IMR-90 (cell line): Measurements from ENCODE around the gene DPPA5. TPM values are rescaled to one million over a fixed set of nuclear protein-coding genes. Genes with fewer than 3 reads are reported as not detected.

Source experiments
- ATAC-seq: fragments of 200-7000 bp; cut with Tn5 transposase; 2 replicates; pipeline ENCODE4 v1.9.1; 2020; ENCODE audit warnings: low read depth, mild to moderate bottlenecking, moderate library complexity
- BruUV-seq: library from RNA; stranded (reverse); fragments of 400-500 nt; replicated peaks from 2 replicates; lab custom pipeline; 2021; lab: Mats Ljungman, UMichigan
- CTCF ChIA-PET: fragments of 300-600 bp; formaldehyde crosslinking; extraction: SDS; loops from one replicate; lab custom pipeline; 2021; ENCODE audit warnings: antibody characterized with exemption; lab: Yijun Ruan, JAX
- POLR2A ChIA-PET: fragments of 300-600 bp; sonication (Branson Sonifier 250); formaldehyde crosslinking; loops from one replicate; lab custom pipeline; 2022; ENCODE audit warnings: antibody characterized with exemption; ENCODE audit not compliant: unreplicated experiment; lab: Charles Lee
- DNase-seq: peaks from one replicate; pipeline ENCODE4 v3.0.0; 2013
- H2AFZ ChIP-seq: replicated peaks from 2 replicates; pipeline ENCODE3; 2013; ENCODE audit warnings: low read length, mild to moderate bottlenecking; ENCODE audit not compliant: poor library complexity
- H2AK5ac ChIP-seq: 2 replicates; pipeline ENCODE4 v1.6.1; 2013; ENCODE audit warnings: low read depth, low read length, inconsistent platforms
- H2AK9ac ChIP-seq: replicated peaks from 2 replicates; pipeline ENCODE3; 2013; ENCODE audit warnings: mild to moderate bottlenecking, low read depth, low read length, moderate library complexity; ENCODE audit not compliant: poor library complexity
- H2BK120ac ChIP-seq: 2 replicates; pipeline ENCODE4 v1.6.1; 2013; ENCODE audit warnings: low read depth, low read length, inconsistent platforms
- H2BK15ac ChIP-seq: 3 replicates; pipeline ENCODE4 v1.6.1; 2013; ENCODE audit warnings: low read depth, low read length, inconsistent platforms
- H2BK20ac ChIP-seq: 2 replicates; pipeline ENCODE4 v1.6.1; 2013; ENCODE audit warnings: low read depth, mild to moderate bottlenecking, inconsistent platforms, low read length, moderate library complexity
- H2BK5ac ChIP-seq: 2 replicates; pipeline ENCODE4 v1.6.1; 2013; ENCODE audit warnings: mild to moderate bottlenecking, low read depth, low read length, inconsistent platforms; ENCODE audit not compliant: poor library complexity, severe bottlenecking
- H3K14ac ChIP-seq: replicated peaks from 2 replicates; pipeline ENCODE4 v1.6.1; 2013; ENCODE audit warnings: low read depth, low read length, inconsistent platforms
- H3K18ac ChIP-seq: 2 replicates; pipeline ENCODE4 v1.6.1; 2013; ENCODE audit warnings: low read depth, low read length, control low read depth
- H3K23ac ChIP-seq: 2 replicates; pipeline ENCODE4 v1.6.1; 2013; ENCODE audit warnings: low read depth, low read length, inconsistent platforms
- H3K27ac ChIP-seq: 2 replicates; pipeline ENCODE4 v1.5.1; 2013; ENCODE audit warnings: mild to moderate bottlenecking, control low read depth, low read length; ENCODE audit not compliant: insufficient read depth
- H3K27me3 ChIP-seq: 2 replicates; pipeline ENCODE4 v1.6.1; 2013; ENCODE audit warnings: low read length; ENCODE audit not compliant: control insufficient read depth, insufficient read depth
- H3K36me3 ChIP-seq: 2 replicates; pipeline ENCODE4 v1.6.1; 2013; ENCODE audit warnings: low read length, mixed read lengths; ENCODE audit not compliant: control insufficient read depth, insufficient read depth
- H3K4ac ChIP-seq: 2 replicates; pipeline ENCODE4 v1.6.1; 2013; ENCODE audit warnings: low read depth, low read length, inconsistent platforms
- H3K4me1 ChIP-seq: 2 replicates; pipeline ENCODE4 v1.6.1; 2013; ENCODE audit warnings: low read length, mixed read lengths; ENCODE audit not compliant: control insufficient read depth, insufficient read depth
- H3K4me2 ChIP-seq: 2 replicates; pipeline ENCODE4 v1.6.1; 2013; ENCODE audit warnings: low read depth, mild to moderate bottlenecking, control low read depth, low read length, moderate library complexity
- H3K4me3 ChIP-seq: 2 replicates; pipeline ENCODE4 v1.5.1; 2013; ENCODE audit warnings: low read depth, mild to moderate bottlenecking, control low read depth, low read length, moderate library complexity; ENCODE audit not compliant: insufficient read depth
- H3K56ac ChIP-seq: 2 replicates; pipeline ENCODE4 v1.6.1; 2013; ENCODE audit warnings: low read length, inconsistent platforms; ENCODE audit not compliant: insufficient read depth; ENCODE audit errors: extremely low read depth
- H3K79me1 ChIP-seq, 2 experiments: 2 replicates each; pipeline ENCODE4 v1.6.1; 2013; ENCODE audit warnings: low read length in 2 of 2, inconsistent platforms in 1 of 2, low read depth in 1 of 2
- H3K9ac ChIP-seq: 2 replicates; pipeline ENCODE4 v1.6.1; 2013; ENCODE audit warnings: low read depth, low read length, control low read depth
- H3K9me1 ChIP-seq: 2 replicates; pipeline ENCODE4 v1.6.1; 2013; ENCODE audit warnings: low read length, inconsistent platforms; ENCODE audit not compliant: insufficient read depth
- H3K9me3 ChIP-seq: 2 replicates; pipeline ENCODE4 v1.6.1; 2013; ENCODE audit warnings: low read length; ENCODE audit not compliant: control insufficient read depth, insufficient read depth
- H4K20me1 ChIP-seq: 2 replicates; pipeline ENCODE4 v1.6.1; 2013; ENCODE audit warnings: low read length, inconsistent platforms; ENCODE audit not compliant: insufficient read depth
- H4K5ac ChIP-seq: 2 replicates; pipeline ENCODE4 v1.6.1; 2013; ENCODE audit warnings: mild to moderate bottlenecking, low read depth, low read length, control low read depth
- H4K8ac ChIP-seq, 2 experiments: 2 replicates each; pipeline ENCODE4 v1.6.1; 2013; ENCODE audit warnings: low read depth in 2 of 2, low read length in 2 of 2, control low read depth in 1 of 2, inconsistent platforms in 1 of 2
- H4K91ac ChIP-seq: 2 replicates; pipeline ENCODE4 v1.6.1; 2013; ENCODE audit warnings: low read depth, low read length, inconsistent platforms; ENCODE audit not compliant: insufficient read depth
- BHLHE40 ChIP-seq: fragments of 150-350 bp; IDR thresholded peaks from 2 replicates; pipeline ENCODE4 v1.6.1; 2016; ENCODE audit warnings: mild to moderate bottlenecking, low read depth, low read length
- CEBPB ChIP-seq: IDR thresholded peaks from 2 replicates; pipeline ENCODE4 v1.6.1; 2012; ENCODE audit warnings: low read depth, low read length, improper control_type of control experiment
- MAFK ChIP-seq: IDR thresholded peaks from 2 replicates; pipeline ENCODE4 v1.6.1; 2012; ENCODE audit warnings: low read depth, low read length, improper control_type of control experiment
- MAZ ChIP-seq: IDR thresholded peaks from 2 replicates; pipeline ENCODE4 v1.6.1; 2012; ENCODE audit warnings: low read depth, mild to moderate bottlenecking, low read length, improper control_type of control experiment, moderate library complexity, borderline replicate concordance
- MXI1 ChIP-seq: IDR thresholded peaks from 2 replicates; pipeline ENCODE4 v1.6.1; 2012; ENCODE audit warnings: low read depth, mild to moderate bottlenecking, low read length, moderate library complexity, borderline replicate concordance
- NFE2L2 ChIP-seq: fragments of 150-350 bp; IDR thresholded peaks from 2 replicates; pipeline ENCODE4 v1.6.1; 2016; ENCODE audit warnings: low read depth, mild to moderate bottlenecking, low read length
- POLR2A ChIP-seq: IDR thresholded peaks from 2 replicates; pipeline ENCODE4 v1.6.1; 2012; ENCODE audit warnings: mild to moderate bottlenecking, low read depth, low read length
- RAD21 ChIP-seq: IDR thresholded peaks from 2 replicates; pipeline ENCODE4 v1.6.1; 2012; ENCODE audit warnings: low read length, improper control_type of control experiment
- RCOR1 ChIP-seq: IDR thresholded peaks from 2 replicates; pipeline ENCODE4 v1.6.1; 2012; ENCODE audit warnings: mild to moderate bottlenecking, low read length, improper control_type of control experiment; ENCODE audit not compliant: insufficient replicate concordance
- SMC3 ChIP-seq: fragments of 150-350 bp; IDR thresholded peaks from 2 replicates; pipeline ENCODE4 v1.6.1; 2016; ENCODE audit warnings: low read depth, mild to moderate bottlenecking, antibody characterized with exemption, low read length, moderate library complexity
- WGBS, 2 experiments: methylation state at CpG; one replicate each; pipeline versions ENCODE4 v1.1.5 to v1.1.7; 2013; ENCODE audit warnings: missing lambda C conversion rate in 2 of 2; ENCODE audit not compliant: insufficient read length in 1 of 2; ENCODE audit errors: extremely low coverage in 2 of 2; 5-methylcytosine and 5-hydroxymethylcytosine counted together
- dilution Hi-C: fragments of 300-500 bp; cut with HindIII; formaldehyde crosslinking; loops from one replicate; pipeline ENCODE4 v1.14.3; 2018; ENCODE audit warnings: low sequenced_read_pairs; ENCODE audit not compliant: unreplicated experiment
- in situ Hi-C: fragments of 300-500 bp; cut with MboI; formaldehyde crosslinking; loops from 3 replicates; pipeline ENCODE4 v1.14.3; 2019; ENCODE audit warnings: low sequenced_read_pairs, inconsistent platforms, mixed read lengths
- intact Hi-C: fragments of 100-400 bp; cut with micrococcal nuclease; formaldehyde crosslinking; loops from 2 replicates; pipeline ENCODE4 v1.10.0; 2022
- polyA plus RNA-seq, 3 experiments: library from polyadenylated mRNA; depleted of rRNA; stranded (reverse); fragments of >200 nt; gene quantifications; 2 replicates each; pipeline ENCODE4 v1.2.3, GENCODE V29; 2012; ENCODE audit warnings: low replicate concordance in 1 of 3
- total RNA-seq: library from RNA; depleted of rRNA; stranded (reverse); fragments of >200 nt; gene quantifications from 2 replicates; pipeline ENCODE4 v1.2.3, GENCODE V29; 2012
- TF ChIP-seq, protein P1 (sequence below): fragments of 150-350 bp; IDR thresholded peaks from 2 replicates; pipeline ENCODE4 v1.6.1; 2017; ENCODE audit warnings: mild to moderate bottlenecking, antibody characterized with exemption, low read length, low read depth
- TF ChIP-seq, protein P2 (sequence below): conservative IDR thresholded peaks from 2 replicates; pipeline ENCODE4 v1.5.1; 2012; ENCODE audit warnings: mild to moderate bottlenecking, low read depth, low read length, improper control_type of control experiment
- TF ChIP-seq, protein P3 (sequence below): fragments of 150-350 bp; IDR thresholded peaks from 2 replicates; pipeline ENCODE4 v1.6.1; 2016; ENCODE audit warnings: low read depth, mild to moderate bottlenecking, low read length, moderate library complexity, borderline replicate concordance

The DPPA5 gene
- total and polyA plus RNA-seq, 2 of the 4 experiments (the other 2 are of a cell fraction): not detected

DNA sequence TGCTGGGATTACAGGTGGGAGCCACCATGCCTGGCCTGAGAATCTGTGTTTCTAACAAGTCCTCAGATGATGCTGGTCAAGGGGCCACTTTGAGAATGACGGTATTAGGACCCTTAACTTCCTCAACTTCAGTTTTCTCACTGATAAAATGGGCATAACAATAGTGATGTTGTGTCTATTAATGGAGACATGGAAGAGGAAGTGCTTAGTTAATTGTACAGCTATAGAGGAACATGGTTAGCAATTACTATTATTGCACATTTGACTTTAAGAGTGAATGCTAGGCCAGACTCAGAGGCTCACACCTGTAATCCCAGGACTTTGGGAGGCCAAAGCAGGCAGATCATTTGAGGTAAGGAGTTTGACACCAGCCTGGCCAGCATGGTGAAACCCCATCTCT, 12.7 kb downstream of the DPPA5 start:
- Histone ChIP-seq H3K27me3 (peaks cover 6% of the 10 kb centered on the region), H4K8ac (no peak overlapping the region), H3K27ac (no peak overlapping the region), H2AK9ac (no peak overlapping the region), H3K9ac (no peak overlapping the region), H3K9me1 (no peaks in the 10 kb centered on the region), H3K4me2 (no peak overlapping the region), H3K79me1 (no peaks in the 10 kb centered on the region), H2AFZ (no peak overlapping the region), H4K91ac (no peak overlapping the region), H2BK5ac (no peak overlapping the region), H3K14ac (no peak overlapping the region), H2BK120ac (no peak overlapping the region), H3K56ac (no peak overlapping the region), H4K5ac (no peak overlapping the region), H3K23ac (no peak overlapping the region), H3K9me3 (no peaks in the 10 kb centered on the region), H3K4me1 (peaks cover 2% of the 10 kb centered on the region; the same call in 1 of the 2 replicates), H2BK20ac (no peak overlapping the region), H4K20me1 (no peaks in the 10 kb centered on the region), H2BK15ac (no peak overlapping the region), H3K4me3 (no peak overlapping the region), H3K4ac (no peak overlapping the region), H2AK5ac (no peak overlapping the region), H3K18ac (no peak overlapping the region), H3K36me3 (no peaks in the 10 kb centered on the region)
- no TSS peak for BruUV-seq
- intact Hi-C loops: no loop called here
- ChIA-PET POLR2A (no interaction called here), CTCF (no interaction called here)
- ATAC-seq (no peak), DNase-seq (no peak)
- TF ChIP-seq MAZ (no peak), BHLHE40 (no peak), RCOR1 (no peak), MXI1 (no peak), POLR2A (no peak), NFE2L2 (no peak), RAD21 (no peak), CEBPB (no peak), MAFK (no peak), SMC3 (no peak)
- TF ChIP-seq, protein P1, sequence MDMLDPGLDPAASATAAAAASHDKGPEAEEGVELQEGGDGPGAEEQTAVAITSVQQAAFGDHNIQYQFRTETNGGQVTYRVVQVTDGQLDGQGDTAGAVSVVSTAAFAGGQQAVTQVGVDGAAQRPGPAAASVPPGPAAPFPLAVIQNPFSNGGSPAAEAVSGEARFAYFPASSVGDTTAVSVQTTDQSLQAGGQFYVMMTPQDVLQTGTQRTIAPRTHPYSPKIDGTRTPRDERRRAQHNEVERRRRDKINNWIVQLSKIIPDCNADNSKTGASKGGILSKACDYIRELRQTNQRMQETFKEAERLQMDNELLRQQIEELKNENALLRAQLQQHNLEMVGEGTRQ: no peak
- TF ChIP-seq, protein P2, sequence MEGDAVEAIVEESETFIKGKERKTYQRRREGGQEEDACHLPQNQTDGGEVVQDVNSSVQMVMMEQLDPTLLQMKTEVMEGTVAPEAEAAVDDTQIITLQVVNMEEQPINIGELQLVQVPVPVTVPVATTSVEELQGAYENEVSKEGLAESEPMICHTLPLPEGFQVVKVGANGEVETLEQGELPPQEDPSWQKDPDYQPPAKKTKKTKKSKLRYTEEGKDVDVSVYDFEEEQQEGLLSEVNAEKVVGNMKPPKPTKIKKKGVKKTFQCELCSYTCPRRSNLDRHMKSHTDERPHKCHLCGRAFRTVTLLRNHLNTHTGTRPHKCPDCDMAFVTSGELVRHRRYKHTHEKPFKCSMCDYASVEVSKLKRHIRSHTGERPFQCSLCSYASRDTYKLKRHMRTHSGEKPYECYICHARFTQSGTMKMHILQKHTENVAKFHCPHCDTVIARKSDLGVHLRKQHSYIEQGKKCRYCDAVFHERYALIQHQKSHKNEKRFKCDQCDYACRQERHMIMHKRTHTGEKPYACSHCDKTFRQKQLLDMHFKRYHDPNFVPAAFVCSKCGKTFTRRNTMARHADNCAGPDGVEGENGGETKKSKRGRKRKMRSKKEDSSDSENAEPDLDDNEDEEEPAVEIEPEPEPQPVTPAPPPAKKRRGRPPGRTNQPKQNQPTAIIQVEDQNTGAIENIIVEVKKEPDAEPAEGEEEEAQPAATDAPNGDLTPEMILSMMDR: no peak
- TF ChIP-seq, protein P3, sequence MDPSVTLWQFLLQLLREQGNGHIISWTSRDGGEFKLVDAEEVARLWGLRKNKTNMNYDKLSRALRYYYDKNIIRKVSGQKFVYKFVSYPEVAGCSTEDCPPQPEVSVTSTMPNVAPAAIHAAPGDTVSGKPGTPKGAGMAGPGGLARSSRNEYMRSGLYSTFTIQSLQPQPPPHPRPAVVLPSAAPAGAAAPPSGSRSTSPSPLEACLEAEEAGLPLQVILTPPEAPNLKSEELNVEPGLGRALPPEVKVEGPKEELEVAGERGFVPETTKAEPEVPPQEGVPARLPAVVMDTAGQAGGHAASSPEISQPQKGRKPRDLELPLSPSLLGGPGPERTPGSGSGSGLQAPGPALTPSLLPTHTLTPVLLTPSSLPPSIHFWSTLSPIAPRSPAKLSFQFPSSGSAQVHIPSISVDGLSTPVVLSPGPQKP: no peak
- in situ Hi-C loops: loop anchor here (25.0 kb wide), 1 partner anchor 929 kb away; no protein-coding TSS in a partner anchor
- WGBS, 2 experiments: no CpG with 5 or more reads among the region's 1 CpG
- dilution Hi-C loops: no loop called here
